T47D (cell line): ENCODE results near the gene BBLN.
"Not testable (repeated sequence)": the region's sequence is repeated elsewhere in the genome, so short reads cannot be mapped to it uniquely, and the experiment has no call there.

Experiments
- DNase-seq, 2 experiments: peaks; one replicate each; pipeline versions ENCODE4 v3.0.0 to v3.0.0-alpha.2; 2011 to 2012; ENCODE audit warnings: low read depth in 1 of 2, low spot score in 1 of 2
- JUND ChIP-seq: IDR thresholded peaks from 2 replicates; pipeline ENCODE4 v1.6.1; 2012; ENCODE audit warnings: low read depth
- in situ Hi-C: cut with HindIII; loops from 2 replicates; pipeline ENCODE4 v1.10.0; 2016; ENCODE audit warnings: low sequenced_read_pairs, low pct_unique_long_range_greater_than_20kb

BBLN gene

GRCh38 chr9:128164307-128164885 is 4.3 kb downstream of the BBLN start:
- in situ Hi-C loops: no loop called here
- no peak for DNase-seq
- no peak for TF ChIP-seq JUND

GRCh38 chr9:128166169-128166568 is 6.1 kb downstream of the BBLN start:
- in situ Hi-C loops: no loop called here
- DNase-seq: no peak
- TF ChIP-seq JUND: no peak

- no peak for TF ChIP-seq JUND
- in situ Hi-C loops: no loop called here
These were observed 7.1 kb downstream of the BBLN start for GRCh38 chr9:128167209-128167608.

GRCh38 chr9:128168731-128169308 is 8.8 kb downstream of the BBLN start:
- DNase-seq: no peak
- no peak for TF ChIP-seq JUND
- in situ Hi-C loops: no loop called here

More at GRCh38 chr9:128167209-128167608, 7.1 kb downstream of the BBLN start:
- no peak for DNase-seq

- in situ Hi-C loops: no loop called here
- no peak for DNase-seq
- TF ChIP-seq JUND: no peak
These were observed 9.4 kb downstream of the BBLN start for GRCh38 chr9:128169492-128169891.

GRCh38 chr9:128169925-128170324 is 9.9 kb downstream of the BBLN start:
- in situ Hi-C loops: no loop called here
- TF ChIP-seq JUND: no peak
- no peak for DNase-seq

GRCh38 chr9:128174062-128174461 is 14.0 kb downstream of the BBLN start:
- no peak for DNase-seq
- TF ChIP-seq JUND: no peak
- in situ Hi-C loops: no loop called here

GRCh38 chr9:128175102-128175563 is 15.1 kb downstream of the BBLN start:
- DNase-seq: no peak
- no peak for TF ChIP-seq JUND
- in situ Hi-C loops: no loop called here

GRCh38 chr9:128175726-128176125 is 15.7 kb downstream of the BBLN start:
- in situ Hi-C loops: no loop called here
- no peak for DNase-seq
- no peak for TF ChIP-seq JUND

- no peak for TF ChIP-seq JUND
- DNase-seq: no peak
- in situ Hi-C loops: no loop called here
These were observed 18.9 kb downstream of the BBLN start for GRCh38 chr9:128178806-128179431.

- no peak for TF ChIP-seq JUND
- in situ Hi-C loops: no loop called here
These were observed 19.9 kb downstream of the BBLN start for GRCh38 chr9:128180001-128180400.

GRCh38 chr9:128180447-128180846 is 20.4 kb downstream of the BBLN start:
- DNase-seq: no peak
- TF ChIP-seq JUND: no peak
- in situ Hi-C loops: no loop called here

More at GRCh38 chr9:128180001-128180400, 19.9 kb downstream of the BBLN start:
- no peak for DNase-seq

- in situ Hi-C loops: not testable (repeated sequence)
- peak in 1 of 2 experiments; percentile 48 for DNase-seq
These were observed 21.4 kb downstream of the BBLN start for GRCh38 chr9:128181480-128181879.
